A549 (cell line): ENCODE data around the gene CTBP2.

Experiments
- CBX2 ChIP-seq: fragments of 200-600 bp; sonication (generic); IDR thresholded peaks from 2 replicates; pipeline ENCODE4 v1.6.1; 2016; ENCODE audit warnings: low read depth, mild to moderate bottlenecking, borderline replicate concordance
- CHD2 ChIP-seq: fragments of 150-350 bp; IDR thresholded peaks from 2 replicates; pipeline ENCODE4 v1.6.1; 2014; ENCODE audit warnings: low read length; ENCODE audit not compliant: partially characterized antibody
- CHD4 ChIP-seq: fragments of 200-600 bp; sonication (generic); IDR thresholded peaks from 2 replicates; pipeline ENCODE4 v1.6.1; 2016; ENCODE audit warnings: antibody characterized with exemption, mild to moderate bottlenecking, borderline replicate concordance
- CTCF ChIP-seq: fragments of >200 bp; sonication (Bioruptor Twin); formaldehyde crosslinking; IDR thresholded peaks from 3 replicates; pipeline ENCODE4 v1.5.1; 2016
- ELK1 ChIP-seq: fragments of 150-350 bp; IDR thresholded peaks from 2 replicates; pipeline ENCODE4 v1.6.1; 2014; ENCODE audit warnings: low read depth, mild to moderate bottlenecking, low read length
- HDAC2 ChIP-seq: fragments of 200-600 bp; sonication (generic); IDR thresholded peaks from 2 replicates; pipeline ENCODE4 v1.6.1; 2016
- MAFK ChIP-seq: fragments of 450-650 bp; IDR thresholded peaks from 2 replicates; pipeline ENCODE4 v1.6.1; 2014; ENCODE audit not compliant: partially characterized antibody
- MYC ChIP-seq: IDR thresholded peaks from 2 replicates; pipeline ENCODE4 v1.6.1; 2012; ENCODE audit warnings: mild to moderate bottlenecking, inconsistent platforms, low read length, improper control_type of control experiment, borderline replicate concordance
- POLR2A ChIP-seq: IDR thresholded peaks from 2 replicates; pipeline ENCODE4 v1.6.1; 2012; ENCODE audit warnings: mild to moderate bottlenecking, low read length
- RARB ChIP-seq: fragments of 250-450 bp; sonication (Bioruptor Pico); IDR thresholded peaks from 2 replicates; pipeline ENCODE4 v1.8.0; 2021; ENCODE audit warnings: mild to moderate bottlenecking, moderate library complexity
- RCOR1 ChIP-seq: fragments of 150-350 bp; IDR thresholded peaks from 2 replicates; pipeline ENCODE4 v1.6.1; 2014; ENCODE audit warnings: antibody characterized with exemption, low read length, low read depth
- RFX5 ChIP-seq: fragments of 450-650 bp; IDR thresholded peaks from 2 replicates; pipeline ENCODE4 v1.7.1; 2014; ENCODE audit warnings: antibody characterized with exemption, mild to moderate bottlenecking, moderate library complexity
- ZFP36 ChIP-seq: fragments of 450-650 bp; IDR thresholded peaks from 2 replicates; pipeline ENCODE4 v1.6.1; 2014; ENCODE audit warnings: borderline replicate concordance; ENCODE audit not compliant: partially characterized antibody
- ZNF302 ChIP-seq: fragments of 250-450 bp; sonication (Bioruptor Pico); IDR thresholded peaks from 2 replicates; pipeline ENCODE4 v1.9.0; 2021; ENCODE audit warnings: inconsistent platforms, mild to moderate bottlenecking, moderate library complexity

GRCh38 chr10:124987788-124988187 lies 172.6 kb downstream of the CTBP2 start:
- no peak for TF ChIP-seq CBX2
- TF ChIP-seq RCOR1, result no peak
- no peak for TF ChIP-seq CHD2
- TF ChIP-seq MYC, result no peak
- TF ChIP-seq CTCF, result no peak
- no peak for TF ChIP-seq POLR2A
- no peak for TF ChIP-seq ELK1
- no peak for TF ChIP-seq ZNF302
- TF ChIP-seq RARB (CRISPR knock-in tag), result no peak
- no peak for TF ChIP-seq ZFP36
- TF ChIP-seq CHD4, result no peak
- no peak for TF ChIP-seq MAFK
- TF ChIP-seq HDAC2, result no peak
- no peak for TF ChIP-seq RFX5
